ENCODE results near the gene FKBP8.
"Not testable (repeated sequence)": the region's sequence is repeated elsewhere in the genome, so short reads cannot be mapped to it uniquely, and the experiment has no call there.

FKBP8 gene

DNA sequence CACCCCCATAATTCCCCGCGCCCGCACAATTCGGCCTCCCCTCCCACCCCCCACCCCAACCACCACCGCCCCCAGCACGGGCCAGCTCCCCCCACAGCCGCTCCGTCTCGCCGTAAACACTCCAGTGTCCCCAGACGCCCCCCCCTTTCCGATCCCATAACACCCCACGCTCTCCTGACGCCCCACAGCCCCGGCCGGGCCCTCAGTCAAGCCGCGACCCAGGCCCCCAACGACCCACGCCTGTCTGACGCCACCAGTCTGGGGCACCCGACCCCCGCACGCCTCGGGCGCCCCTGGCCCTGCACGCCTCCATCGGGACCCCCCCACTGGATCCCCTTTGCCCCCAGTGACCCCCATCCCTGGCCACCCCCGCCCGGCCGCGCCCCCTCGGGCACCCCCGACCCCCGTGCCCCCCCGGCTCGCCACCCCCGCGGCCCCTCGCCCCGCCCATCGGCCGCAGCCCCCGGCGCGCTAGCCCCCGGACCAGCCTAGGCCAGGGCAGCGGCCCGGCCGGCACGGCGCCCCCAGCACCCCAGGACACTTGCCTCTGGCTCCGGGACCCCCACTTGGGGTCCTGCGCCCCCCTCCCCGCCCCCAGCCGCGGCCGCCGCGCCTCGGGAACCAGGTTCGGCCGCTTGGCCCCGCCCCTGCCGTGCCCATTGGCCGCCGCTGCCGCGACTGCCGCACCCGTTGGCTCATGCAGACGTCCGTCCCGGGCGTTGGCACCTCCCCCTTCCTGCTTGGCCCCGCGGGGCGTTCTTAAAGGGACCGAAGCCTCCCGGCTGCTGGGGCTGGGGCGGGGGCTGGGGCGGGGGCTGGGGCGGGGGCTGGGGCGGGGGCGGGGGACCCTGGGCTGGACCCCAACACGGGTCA, at the start of gene FKBP8:
FKBP8 (minus strand) TSS at position 633 of the 873 bp plus-strand sequence. CDS start 1,603 bp downstream, outside the sequence.
- peak; percentile 85 for DNase-seq

DNA sequence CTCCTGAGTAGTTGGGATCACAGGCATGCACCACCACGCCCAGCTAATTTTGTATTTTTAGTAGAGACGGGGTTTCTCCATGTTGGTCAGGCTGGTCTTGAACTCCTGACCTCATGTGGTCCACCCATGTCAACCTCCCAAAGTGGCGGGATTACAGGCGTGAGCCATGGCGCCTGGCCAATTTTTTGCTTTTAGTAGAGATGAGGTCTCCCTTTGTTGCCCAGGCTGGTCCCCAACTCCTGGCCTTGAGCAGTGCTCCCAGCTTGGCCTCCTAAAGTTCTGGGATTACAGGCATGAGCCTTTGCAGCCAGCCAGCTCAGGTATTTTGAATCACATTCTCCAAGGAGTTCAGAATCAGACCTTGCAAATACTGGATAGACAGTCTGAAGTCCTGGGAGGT, 49.4 kb upstream of the FKBP8 start:
- DNase-seq, result not testable (repeated sequence)

DNA sequence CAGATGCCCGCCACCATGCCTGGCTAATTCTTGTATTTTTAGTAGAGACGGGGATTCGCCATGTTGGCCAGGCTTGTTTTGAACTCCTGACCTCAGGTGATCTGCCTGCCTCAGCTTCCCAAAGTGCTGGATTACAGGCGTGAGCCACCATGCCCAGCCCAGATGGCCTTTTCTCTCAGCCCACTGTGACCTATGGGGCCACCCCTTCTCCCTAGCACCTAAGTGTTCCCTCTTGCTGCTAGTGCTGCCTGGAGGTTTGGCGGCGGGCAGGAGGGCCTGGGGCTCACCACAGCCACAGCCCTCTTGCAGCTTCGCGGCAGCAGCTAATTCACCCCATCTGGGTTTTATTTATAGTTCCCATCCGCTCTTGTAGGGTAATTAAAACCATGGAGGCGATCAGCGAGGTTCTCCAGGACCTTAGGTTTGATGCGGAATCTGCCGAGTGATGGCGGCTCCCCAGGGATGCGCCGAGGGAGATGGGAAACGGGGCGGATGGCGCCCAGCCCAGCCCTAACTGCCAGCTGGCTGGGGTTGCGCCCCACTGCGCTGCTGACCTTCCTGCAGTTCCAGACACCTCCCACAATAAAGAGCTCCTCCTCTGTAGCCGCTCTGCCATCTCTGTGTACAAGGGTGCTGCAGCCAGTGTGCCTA, 48.5 kb upstream of the FKBP8 start:
- DNase-seq, result no peak

DNA sequence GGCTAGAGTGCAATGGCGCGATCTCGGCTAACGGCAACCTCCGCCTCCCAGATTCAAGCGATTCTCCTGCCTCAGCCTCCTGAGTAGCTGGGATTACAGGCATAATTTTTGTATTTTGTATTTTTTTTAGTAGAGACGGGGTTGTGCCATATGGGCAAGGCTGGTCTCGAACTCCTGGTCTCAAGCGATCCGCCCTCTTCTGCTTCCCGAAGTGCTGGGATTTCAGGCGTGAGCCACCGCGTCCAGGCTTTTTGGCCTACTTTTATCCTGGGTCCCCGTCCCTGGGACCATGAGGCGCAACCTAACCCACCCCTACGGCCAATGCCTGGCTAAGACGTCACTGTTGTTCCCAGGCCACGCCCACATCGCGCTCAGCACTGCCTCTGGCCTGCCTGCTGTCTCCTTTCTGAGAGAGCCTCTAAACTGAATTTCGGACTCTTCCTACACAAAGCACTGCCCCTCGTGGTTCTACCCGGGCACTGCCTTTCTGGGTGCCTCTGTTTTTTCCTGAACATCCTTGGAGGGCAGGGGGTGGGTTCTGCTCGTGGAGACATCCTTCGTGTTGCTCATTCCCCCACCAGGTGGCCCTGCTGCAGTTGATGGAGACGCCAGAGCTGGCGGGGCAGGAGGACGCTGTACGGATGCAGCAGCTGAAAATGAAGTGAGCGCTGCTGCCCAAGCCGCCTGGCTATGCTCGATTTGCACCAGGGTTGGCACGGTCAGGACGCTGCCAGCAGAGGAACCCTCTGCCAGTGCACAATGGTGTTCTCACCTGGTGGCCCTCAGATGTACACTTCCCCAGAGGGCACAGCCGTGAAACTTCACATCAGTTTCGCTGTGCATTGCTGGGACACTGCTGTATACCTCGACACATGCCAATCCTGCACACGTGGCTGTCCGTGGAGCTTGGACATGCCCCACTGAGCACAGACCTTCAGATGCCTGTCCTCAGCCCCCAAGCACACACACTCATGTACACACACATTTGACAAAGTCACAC, 47.2 kb upstream of the FKBP8 start:
- DNase-seq, result no peak

DNA sequence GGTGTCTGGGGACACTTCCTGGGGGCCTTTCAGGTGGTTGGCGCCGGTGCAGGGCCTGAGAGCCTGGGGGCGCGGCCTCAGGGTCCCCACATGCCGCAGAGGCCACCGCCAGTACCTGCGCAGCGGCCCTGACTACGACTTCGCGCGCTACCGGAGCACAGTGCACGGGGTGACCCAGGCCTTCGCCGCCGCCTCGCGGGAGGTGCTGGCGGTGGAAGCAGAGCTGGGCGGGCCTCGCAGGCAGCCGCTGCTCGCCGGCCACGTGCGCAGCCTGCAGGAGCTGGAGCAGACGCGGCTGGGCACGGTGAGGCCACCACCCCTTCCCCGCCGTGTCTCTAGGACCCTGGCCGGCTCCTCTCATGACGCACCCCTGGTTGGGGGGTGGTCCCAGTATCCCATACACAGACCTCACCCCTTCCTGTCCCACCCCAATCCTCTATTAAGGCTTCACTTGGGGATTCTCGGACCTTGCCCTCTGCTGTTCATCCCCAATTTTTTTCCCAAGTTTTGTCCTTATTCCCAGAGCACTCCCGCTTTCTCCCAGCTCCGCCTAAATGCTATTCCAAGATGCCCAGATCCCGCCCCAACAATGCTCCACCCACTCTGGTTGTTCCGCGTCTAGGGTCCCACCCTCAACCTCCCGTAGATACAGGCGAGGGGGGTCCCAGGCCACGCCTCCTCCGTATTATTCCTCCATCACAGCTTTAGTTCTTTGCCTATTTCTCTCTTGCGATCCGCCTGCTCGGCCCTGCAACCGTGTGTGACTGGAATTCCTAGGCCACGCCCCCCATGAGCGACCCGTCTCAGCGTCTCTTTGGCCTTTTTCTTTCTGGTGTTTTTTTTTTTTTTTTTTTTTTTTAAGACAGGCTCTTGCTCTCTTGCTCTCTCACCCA, 46.3 kb upstream of the FKBP8 start:
- peak; percentile 41 for DNase-seq

DNA sequence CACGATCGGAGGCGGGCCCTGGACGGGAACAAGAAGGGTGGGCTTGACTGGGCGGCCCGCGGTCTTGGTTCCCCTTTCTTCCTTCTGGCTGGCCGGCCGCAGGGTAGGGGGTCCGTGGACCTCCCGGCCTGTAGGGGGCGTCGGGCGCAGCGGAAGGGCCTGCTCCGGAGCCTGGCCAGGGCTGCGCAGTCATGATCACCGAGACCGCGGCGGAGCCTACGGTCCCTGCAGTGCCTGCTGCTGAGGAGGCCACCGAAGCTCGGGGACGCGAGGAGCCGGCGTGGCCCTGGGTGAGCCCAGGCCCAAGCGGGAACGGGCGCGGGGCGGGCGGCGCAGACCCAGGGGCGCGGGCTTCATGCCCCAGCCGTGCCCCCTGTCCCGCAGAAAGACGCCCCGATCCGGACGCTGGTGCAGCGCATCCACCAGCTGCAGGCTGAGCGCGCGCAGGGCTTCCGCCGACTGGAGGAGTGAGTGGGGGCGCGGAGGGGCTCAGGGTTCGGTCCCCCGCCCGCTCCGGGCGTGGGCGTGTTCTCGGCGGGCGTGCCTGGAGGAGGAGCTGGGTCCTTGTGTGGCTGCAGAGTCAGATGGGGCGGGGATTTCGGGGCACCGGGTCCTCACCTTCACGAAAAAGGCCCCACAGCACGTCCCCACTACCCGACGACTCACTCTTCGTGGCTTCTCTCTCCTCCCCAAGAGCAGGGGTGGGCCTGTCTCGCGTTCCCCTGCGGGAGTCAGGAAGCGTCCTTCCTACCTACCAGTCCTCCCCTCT, 45.4 kb upstream of the FKBP8 start, which contains the start of gene REX1BD:
REX1BD (plus strand) TSS at position 188 of the 769 bp plus-strand sequence; CDS start at position 192, 4 bp downstream.
- peak; percentile 90 for DNase-seq

DNA sequence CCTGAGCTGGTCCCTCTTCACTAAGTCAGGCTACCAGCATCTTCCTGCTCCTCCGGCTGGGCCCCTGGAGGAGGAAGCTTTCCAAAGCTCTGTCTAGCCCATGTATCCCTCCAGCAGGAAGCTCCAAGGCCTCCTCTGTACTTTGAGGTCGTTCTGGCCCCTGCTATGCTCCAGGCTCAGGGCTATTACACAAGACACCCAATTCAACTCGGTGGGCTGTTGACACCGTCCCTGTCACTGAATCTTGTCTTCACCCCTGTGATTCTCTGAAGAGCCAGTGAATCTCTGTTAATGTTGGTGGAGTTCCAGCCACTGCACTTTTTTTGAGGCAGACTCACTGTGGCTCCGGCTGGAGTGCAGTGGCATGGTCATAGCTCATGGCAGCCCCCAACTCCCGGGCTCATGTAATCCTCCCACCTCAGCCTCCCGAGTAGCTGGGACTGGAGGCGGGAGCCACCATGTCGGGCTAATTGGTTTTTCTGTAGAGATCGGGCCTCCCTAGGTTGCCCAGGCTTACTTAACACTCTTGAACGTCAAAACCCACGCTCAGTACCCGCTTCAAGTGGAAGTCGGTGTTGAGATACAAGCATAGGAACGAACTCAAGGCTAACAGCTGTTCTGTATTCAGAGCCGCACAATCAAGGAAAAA, 44.7 kb upstream of the FKBP8 start:
- no peak for DNase-seq

DNA sequence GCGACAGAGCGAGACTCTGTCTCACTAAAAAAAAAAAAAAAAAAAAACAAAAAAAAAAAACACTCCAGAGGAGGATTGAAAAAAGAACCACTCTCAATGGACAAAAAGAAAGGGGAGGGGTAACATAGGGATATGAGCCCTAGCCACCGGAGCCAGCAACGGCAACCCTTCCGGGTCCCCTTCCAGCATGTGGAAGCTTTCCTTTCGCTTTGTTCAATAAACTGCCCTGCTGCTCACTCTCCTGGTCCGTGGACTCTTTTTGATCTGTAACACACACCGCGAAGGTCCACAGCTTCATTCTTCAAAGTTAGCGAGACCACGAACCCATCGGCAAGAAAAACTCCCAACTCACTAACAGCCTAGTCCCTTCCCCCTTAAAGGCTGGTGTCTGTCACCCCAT, 44.2 kb upstream of the FKBP8 start:
- no peak for DNase-seq

DNA sequence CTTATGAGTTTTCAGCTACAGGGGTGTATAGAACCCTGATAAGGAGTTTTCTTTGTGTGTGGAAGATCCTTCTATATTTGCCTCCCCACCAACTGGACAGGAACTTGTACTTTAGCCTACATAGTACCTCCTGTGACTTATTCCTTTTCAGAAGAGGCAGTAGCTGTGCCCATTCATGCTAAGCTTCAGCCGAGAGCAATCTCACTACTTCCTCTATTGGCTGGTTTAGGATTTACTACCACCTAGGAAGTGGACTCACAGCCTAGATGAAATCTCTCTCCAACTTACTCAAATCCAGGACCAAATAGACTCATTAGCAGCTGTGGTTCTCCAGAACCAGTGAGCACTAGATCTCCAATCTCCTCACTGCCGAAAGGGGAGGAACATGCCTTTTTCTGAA, 42.9 kb upstream of the FKBP8 start:
- no peak for DNase-seq

DNA sequence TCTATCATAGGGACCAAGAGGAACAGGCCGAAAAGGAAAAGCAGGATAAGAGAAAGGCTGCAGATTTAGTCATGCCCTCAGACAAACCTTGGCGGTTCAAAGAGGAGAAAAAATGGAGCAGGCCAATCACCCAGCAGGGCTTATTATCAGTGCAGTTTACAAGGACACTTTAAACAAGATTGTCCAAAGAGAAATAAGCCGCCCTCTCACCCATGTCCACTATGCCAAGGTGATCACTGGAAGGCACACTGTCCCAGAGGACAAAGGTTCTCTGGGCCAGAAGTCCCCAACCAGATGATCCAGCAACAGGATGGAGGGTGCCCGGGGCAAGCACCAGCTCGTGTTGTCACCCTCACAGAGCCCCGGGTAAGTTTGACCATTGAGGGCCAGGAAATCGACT, 36.9 kb upstream of the FKBP8 start:
- no peak for DNase-seq

DNA sequence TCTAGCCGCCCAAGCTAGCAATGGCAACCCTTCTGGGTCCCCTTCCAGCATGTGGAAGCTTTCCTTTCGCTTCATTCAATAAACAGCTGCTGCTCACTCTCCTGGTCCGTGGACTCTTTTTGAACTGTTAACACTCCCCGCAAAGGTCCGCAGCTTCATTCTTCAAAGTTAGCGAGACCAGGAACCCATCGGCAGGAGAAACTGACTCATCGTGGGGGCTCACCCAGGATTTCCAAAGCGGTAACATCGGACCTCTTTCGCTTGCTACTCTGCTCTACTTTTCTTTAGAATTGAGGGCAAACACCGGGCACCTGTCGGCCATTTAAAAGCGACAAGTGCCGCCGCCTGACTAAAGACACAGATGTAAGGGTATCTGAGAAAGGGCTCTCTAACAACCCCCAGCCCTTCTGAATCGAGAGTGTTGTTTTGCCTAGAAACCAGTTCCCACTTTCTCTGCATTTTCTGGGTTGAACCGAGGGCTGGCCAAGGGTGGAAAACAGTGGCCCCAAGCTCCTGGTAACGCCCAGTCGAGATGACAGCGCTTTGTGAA, 34.1 kb upstream of the FKBP8 start:
- no peak for DNase-seq

DNA sequence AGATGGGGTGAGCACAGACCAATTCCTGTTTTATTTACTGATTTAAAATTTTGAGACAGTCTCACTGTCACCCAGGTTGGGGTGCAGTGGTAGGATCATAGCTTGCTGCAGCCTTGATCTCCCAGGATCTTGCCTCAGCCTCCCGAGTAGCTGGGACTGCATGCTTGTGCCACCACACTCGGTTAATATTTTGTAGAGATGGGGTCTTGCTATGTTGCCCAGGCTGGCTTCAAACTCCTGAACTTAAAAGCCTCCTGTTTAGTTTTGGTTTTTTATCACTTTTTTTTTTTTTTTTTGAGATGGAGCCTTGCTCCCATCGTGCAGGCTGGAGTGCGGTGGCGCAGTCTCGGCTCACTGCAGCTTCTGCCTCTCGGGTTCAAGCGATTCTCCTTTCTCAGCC, 33.0 kb upstream of the FKBP8 start:
- no peak for DNase-seq

DNA sequence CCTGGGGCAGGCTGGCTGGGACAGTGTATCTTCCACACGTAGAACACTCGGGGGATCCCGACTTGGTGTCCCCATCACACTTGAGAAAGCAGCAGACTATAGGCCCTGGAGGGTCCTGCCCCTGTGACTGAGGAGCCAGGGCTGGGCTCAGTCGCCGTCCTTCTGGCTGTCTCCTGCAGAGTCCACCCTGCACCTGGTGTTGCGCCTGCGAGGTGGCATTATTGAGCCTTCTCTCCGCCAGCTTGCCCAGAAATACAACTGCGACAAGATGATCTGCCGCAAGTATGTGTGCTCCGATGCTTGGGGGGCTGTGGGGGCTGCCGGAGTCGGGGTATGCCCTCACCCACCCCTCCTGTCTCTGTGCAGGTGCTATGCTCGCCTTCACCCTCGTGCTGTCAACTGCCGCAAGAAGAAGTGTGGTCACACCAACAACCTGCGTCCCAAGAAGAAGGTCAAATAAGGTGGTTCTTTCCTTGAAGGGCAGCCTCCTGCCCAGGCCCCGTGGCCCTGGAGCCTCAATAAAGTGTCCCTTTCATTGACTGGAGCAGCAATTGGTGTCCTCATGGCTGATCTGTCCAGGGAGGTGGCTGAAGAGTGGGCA, 31.4 kb upstream of the FKBP8 start:
- DNase-seq, result no peak

DNA sequence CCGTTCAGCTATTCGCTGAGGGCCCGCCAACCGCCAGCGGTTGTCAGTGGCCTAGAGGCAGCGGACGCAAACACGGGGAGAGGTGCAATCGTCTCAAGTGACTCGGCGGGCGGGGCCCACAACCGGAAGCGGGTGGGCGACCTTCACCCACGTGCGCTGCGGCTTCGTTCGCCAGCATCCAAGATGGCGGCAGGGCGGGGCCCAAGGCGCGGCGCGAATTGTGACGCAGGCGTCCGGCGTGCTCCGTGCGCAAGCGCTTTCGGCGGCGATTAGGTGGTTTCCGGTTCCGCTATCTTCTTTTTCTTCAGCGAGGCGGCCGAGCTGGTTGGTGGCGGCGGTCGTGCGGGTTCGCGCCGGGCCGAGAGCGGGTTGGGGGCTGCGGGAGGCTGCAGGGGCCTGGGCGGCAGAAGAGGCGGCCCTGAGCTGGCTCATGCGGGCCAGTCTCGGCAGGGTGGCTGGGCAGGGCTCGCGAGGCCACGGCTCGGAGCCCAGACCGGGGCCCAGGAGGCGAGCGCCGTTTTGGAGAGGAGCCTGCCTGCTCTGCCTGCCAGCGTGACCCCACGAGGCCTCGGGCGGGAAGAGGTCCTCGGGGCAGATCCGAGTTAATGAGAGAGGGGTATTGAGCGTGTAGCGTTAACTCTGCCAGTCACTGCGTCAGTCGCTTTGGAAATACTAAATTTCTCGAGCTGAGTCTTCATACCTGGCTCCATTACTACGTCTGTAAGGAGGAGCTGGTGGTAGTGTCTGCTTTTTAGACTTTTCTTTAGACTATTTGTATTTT, 28.4 kb upstream of the FKBP8 start, which contains the start of gene UBA52:
UBA52 (plus strand) TSS at position 294 of the 781 bp plus-strand sequence. CDS start 1,444 bp downstream, outside the sequence.
- DNase-seq, result peak; percentile 96

DNA sequence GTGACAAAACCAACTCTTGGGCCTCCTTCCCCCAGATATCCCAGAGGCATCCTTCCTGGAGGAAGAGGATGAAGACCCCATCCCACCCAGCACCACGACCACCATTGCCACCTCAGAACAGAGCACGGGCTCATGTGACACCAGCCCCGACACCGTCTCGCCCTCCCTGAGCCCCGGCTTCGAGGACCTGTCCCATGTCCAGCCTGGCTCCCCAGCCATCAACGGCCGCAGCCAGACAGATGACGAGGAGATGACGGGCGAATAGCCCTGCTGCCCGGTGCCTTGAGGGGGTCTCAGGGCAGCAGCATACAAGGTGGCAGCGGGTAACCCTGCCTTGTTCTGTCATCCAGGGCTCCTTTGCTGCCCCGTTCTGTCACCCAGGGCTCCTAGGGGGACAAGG, 25.0 kb upstream of the FKBP8 start:
- DNase-seq, result no peak

DNA sequence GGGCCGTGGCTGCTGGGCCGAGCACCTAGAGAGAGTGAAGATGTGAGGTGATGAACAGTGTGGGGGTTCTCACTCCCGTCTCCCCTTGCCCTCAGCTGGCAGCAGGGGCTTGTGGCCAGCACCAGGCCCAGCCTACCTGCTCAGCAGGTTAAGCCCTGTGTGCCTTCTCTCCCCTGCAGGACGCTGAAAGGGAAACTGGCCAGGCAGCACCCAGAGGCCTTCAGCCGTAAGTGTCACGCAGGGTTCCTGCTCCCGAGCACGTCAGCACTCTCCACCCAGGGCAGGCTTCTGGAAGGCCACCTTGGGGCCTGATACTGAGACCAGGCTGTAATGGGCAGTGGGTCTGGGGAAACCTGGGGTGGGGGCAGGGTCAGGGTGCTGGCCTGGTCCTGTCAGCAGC, 23.6 kb upstream of the FKBP8 start:
- no peak for DNase-seq

DNA sequence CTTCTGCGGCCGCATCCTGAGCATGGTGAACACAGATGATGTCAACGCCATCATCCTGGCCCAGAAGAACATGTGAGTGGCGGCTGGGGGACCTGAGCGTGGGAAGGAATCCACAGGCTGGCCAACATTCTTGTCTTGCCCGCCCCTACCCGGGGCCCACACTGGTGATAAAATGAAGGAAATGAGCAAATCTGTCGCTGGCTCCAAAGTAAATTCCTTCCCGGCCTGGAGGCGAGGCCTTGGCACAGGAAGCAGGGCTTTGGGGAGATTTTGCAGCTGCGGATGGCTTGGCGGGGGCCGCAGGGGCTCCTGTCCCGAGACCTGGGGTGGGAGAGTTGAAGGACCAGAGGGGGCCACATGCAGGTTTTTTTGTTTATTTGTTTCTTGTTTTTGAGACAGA, 18.7 kb upstream of the FKBP8 start:
- no peak for DNase-seq

DNA sequence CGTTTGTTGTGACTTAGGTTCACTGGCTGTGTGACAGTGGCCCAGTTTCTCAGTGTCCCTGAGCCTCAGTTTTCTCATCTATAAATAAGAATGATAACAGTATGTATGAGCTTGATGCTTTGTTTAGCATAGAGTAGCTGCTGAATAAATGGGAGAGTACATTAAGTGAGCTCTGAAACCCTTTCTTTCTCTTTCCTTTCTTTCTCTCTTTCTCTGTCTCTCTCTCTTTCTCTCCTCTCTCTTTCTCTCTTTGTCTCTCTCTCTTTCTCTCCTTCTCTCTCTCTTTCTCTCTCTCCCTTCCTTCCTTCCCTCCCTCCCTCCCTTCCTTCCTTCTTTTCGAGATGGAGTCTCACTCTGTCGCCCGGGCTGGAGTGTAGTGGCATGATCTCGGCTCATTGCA, 16.3 kb upstream of the FKBP8 start:
- DNase-seq, result no peak

DNA sequence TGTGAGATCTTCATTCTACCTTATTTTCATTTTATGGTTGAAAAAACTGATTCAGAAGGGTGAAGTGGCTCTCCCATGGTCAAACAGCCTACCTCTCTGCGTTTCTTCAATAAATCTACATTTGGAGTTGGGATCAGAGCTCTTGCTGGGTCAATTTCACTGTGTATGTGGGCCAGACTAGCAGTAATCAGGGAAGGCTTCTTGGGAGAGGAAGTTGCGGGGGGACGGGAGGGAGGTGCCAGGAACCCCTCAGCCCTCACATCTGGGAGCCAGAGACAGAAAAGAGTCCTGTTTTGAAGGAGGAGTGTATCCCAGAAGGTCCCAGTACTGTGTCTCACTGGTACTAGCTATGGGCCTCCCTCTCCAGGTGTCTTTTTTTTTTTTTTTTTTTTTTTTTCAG, 15.2 kb upstream of the FKBP8 start:
- no peak for DNase-seq
